IMR-90 (cell line): ENCODE measurements around the gene CLIP3.

Source experiments
- BHLHE40 ChIP-seq: fragments of 150-350 bp; IDR thresholded peaks from 2 replicates; pipeline ENCODE4 v1.6.1; 2016; ENCODE audit warnings: mild to moderate bottlenecking, low read depth, low read length
- CEBPB ChIP-seq: IDR thresholded peaks from 2 replicates; pipeline ENCODE4 v1.6.1; 2012; ENCODE audit warnings: low read depth, low read length, improper control_type of control experiment
- MAFK ChIP-seq: IDR thresholded peaks from 2 replicates; pipeline ENCODE4 v1.6.1; 2012; ENCODE audit warnings: low read depth, low read length, improper control_type of control experiment
- POLR2A ChIP-seq: IDR thresholded peaks from 2 replicates; pipeline ENCODE4 v1.6.1; 2012; ENCODE audit warnings: mild to moderate bottlenecking, low read depth, low read length
- TF ChIP-seq, protein P1 (sequence below): conservative IDR thresholded peaks from 2 replicates; pipeline ENCODE4 v1.5.1; 2012; ENCODE audit warnings: mild to moderate bottlenecking, low read depth, low read length, improper control_type of control experiment

- TF ChIP-seq, protein P1, sequence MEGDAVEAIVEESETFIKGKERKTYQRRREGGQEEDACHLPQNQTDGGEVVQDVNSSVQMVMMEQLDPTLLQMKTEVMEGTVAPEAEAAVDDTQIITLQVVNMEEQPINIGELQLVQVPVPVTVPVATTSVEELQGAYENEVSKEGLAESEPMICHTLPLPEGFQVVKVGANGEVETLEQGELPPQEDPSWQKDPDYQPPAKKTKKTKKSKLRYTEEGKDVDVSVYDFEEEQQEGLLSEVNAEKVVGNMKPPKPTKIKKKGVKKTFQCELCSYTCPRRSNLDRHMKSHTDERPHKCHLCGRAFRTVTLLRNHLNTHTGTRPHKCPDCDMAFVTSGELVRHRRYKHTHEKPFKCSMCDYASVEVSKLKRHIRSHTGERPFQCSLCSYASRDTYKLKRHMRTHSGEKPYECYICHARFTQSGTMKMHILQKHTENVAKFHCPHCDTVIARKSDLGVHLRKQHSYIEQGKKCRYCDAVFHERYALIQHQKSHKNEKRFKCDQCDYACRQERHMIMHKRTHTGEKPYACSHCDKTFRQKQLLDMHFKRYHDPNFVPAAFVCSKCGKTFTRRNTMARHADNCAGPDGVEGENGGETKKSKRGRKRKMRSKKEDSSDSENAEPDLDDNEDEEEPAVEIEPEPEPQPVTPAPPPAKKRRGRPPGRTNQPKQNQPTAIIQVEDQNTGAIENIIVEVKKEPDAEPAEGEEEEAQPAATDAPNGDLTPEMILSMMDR: no peak
- no peak for TF ChIP-seq POLR2A
- no peak for TF ChIP-seq MAFK
- no peak for TF ChIP-seq BHLHE40
- TF ChIP-seq CEBPB: no peak
Observed at GRCh38 chr19:35987571-35987896, 45.1 kb downstream of the CLIP3 start.
